Activated T-cell treated with anti-CD3 and anti-CD28 coated beads, Interleukin-2, amount 50 U/mL, for 1 hour (primary cell): Measurements from ENCODE around the gene OR7C1.
"Not testable (repeated sequence)": the region's sequence is repeated elsewhere in the genome, so short reads cannot be mapped to it uniquely, and the experiment has no call there.

Experiments
- DNase-seq: peaks from one replicate; pipeline ENCODE4 v3.0.0-alpha.2; 2020

OR7C1 gene

DNA sequence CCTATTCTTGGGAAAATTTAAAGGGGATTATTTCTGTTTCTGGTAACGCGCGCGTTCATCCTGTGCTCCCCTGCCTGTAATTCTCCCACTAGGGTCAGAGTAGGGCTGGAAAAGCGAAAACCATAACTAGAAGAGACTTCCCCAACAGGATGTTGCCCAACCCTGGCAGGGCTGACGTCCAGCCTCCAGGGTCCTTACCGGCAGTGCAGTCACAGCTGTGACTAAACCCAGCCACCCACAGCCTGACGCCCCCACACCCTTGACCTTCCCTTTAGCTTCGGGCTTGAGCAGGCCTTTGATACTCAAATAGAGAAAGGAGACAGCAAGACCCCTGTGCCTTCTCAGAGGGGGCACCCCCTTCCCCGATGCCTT lies 50.3 kb downstream of the OR7C1 start:
- DNase-seq: not testable (repeated sequence)

DNA sequence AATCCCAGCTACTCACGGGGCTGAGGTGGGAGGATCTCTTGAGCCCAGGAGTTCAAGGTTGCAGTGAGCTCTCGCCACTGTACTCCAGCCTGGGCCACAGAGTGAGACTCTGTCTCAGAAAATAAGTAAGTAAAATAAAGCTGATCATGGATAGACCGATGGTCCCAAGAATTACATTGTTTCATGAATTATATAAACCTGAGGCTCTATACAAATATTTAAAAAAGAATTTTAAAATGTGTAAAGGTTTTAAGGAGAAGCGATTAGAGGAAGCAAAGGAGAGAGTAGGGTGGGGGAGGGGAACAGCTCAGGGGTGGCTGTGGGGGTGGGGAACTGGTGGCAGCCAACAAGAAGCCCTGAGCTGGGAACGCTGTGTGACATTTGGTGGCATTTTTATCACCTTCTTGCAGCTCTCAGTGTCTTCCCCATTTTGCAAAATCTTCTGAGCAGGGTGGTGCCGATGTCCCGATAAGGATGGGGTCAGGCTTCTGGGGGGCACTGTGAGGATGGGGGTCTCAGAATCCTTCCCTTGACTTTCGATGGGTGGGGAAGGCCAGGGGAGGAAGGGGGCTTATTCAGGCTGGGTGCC lies 51.5 kb downstream of the OR7C1 start:
- not testable (repeated sequence) for DNase-seq

DNA sequence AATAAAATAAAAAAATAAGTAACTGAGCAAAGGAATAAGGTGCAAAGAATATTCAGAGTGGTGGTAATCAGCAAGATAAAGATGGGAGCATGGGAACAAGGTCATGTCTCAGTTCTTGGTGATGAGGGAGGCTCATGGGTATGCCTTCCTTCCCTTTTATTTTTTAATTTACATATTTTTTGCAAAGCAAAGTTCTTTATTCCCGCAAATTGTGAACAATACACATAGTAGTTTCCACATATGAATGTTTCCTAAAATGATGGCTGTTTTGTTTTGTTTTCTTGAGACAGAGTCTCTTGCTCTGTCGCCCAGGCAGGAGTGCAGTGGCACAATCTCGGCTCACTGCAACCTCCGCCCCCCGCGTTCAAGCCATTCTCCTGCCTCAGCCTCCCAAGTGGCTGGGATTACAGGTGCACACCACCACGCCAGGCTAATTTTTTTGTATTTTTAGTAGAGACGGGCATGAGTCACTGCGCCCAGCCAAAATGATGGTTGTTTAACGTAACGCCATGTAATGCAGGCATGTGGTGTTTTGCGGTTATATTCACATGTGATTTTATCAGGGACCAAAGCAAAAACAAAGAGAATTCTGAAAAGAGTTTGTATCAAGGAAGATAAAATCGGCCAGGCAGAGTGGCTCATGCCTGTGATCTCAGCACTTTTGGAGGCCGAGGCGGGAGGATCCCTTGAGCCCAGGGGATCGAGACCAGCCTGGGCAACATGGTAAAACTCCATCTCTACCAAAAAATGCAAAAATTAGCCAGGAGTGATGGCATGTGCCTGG lies 52.2 kb downstream of the OR7C1 start:
- no peak for DNase-seq

DNA sequence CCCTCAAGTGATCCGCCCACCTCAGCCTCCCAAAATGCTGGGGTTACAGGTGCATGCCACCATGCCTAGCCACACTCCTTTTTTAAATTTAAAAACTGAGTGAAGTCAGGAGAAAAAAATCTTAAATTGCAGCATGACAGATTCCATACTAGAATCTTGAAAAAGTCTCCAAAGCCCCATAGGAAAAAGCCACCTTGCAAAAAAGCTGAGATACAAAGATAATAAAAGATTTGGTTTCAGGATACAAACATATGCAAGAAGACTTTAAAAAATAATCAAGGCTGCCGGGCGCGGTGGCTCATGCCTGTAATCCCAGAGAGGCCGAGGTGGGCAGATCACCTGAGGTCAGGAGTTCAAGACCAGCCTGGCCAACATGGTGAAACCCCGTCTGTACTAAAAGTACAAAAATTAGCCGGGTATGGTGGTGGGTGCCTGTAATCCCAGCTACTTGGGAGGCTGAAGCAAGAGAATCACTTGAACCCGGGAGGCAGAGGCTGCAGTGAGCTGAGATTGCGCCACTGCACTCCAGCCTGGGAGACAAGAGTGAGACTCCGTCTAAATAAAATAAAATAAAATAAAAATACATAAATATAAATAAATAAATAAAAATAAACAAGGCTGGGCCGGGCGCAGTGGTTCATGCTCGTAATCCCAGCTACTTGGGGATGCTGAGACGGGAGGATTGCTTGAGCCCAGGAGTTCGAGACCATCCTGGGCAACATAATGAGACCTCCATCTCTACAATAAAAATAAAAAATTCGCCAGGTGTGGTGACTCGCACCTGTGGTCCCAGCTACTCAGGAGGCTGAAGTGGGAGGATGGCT lies 53.1 kb downstream of the OR7C1 start:
- not testable (repeated sequence) for DNase-seq

DNA sequence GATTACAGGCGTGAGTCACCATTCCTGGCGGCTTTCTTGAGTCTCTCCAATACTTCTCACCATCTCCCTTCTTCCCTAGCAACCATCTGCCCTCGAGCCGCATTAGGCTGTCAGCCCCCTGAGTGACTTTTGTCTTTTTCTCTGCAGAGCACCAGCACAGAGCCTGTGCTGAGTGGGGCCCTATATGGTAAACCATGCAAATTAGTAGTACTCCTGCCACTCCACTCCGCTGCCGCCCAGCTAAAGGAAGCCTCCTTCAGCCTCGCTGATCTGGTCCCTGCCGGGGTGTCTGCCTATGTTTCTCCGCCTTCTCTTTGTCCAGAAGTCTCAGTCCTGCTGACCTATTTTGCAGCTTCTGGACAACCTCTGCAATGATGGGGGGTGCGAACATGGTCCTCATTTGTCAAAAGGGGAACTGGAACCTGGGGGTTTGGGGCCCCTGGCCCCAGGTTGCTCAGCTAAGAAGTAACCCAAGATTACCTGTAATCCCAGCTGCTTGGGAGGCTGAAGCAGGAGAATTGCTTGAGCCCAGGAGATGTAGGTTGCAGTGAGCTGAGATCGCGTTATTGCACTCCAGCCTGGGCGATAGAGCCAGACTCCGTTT lies 54.3 kb downstream of the OR7C1 start:
- DNase-seq: not testable (repeated sequence)

DNA sequence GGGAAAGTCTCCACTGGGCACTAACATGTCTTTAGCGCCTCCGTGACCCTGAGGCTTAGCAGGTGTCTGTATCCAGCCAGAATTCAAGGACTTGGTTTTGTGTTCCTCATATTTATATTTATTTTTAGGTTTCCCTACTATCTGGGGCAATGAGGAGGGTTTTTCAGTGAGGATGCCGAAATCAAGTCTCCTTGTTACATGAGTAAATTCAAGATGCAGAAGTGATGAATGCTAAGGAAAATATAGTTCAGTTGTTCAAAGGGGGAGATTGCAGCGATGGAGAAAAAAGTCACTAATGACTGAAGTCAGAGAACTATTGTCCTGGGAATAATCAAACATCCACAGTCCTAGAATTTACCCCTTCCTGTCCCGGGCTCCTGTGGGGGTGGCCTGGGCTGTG lies 55.8 kb downstream of the OR7C1 start:
- no peak for DNase-seq

DNA sequence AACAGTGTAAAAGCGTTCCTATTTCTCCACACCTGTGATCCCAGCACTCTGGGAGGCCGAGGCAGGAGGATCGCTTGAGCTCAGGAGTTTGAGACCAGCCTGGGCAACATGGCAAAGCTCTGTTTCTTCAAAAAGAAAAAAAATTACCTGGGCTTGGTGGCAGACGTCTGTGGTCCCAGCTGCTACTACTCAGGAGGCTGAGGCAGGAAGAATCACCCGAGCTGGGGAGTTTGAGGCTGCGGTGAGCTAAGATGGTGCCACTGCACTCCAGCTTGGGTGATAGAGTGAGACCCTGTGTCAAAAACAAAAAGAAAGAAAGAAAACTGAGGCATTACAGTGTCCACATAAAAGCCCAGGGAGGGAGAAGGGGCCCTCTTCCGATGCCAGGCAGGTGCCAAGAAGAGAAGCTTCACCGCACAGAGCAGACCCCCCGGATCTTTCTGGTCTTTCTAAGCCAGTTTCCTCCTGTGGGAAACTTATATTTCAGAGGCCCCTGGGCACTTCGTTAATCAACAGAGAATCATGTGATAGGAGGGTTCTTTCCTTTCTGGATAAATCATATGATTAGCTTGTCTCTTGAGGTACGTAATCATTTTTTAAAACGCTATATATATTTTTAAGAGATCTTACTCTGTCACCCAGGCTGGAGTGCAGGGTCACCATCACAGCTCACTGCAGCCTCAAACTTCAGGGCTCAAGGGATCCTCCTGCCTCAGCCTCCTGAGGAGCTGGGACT lies 56.7 kb downstream of the OR7C1 start, which contains the start of gene ADGRE2:
Gene ADGRE2 (minus strand): TSS at position 451 of the 736 bp plus-strand sequence. CDS start 1,804 bp downstream, outside the sequence.
- DNase-seq: not testable (repeated sequence)

DNA sequence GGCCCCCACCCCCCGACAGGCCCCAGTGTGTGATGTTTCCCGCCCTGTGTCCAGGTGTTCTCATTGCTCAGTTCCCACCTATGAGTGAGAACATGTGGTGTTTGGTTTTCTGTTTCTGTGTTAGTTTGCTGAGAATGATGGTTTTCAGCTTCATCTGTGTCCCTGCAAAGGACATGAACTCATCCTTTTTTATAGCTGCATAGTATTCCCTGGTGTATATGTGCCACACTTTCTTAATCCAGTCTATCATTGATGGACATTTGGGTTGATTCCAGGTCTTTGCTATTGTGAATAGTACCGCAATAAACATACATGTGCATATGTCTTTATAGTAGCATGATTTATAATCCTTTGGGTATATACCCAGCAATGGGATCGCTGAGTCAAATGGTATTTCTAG lies 57.3 kb downstream of the OR7C1 start:
- not testable (repeated sequence) for DNase-seq

DNA sequence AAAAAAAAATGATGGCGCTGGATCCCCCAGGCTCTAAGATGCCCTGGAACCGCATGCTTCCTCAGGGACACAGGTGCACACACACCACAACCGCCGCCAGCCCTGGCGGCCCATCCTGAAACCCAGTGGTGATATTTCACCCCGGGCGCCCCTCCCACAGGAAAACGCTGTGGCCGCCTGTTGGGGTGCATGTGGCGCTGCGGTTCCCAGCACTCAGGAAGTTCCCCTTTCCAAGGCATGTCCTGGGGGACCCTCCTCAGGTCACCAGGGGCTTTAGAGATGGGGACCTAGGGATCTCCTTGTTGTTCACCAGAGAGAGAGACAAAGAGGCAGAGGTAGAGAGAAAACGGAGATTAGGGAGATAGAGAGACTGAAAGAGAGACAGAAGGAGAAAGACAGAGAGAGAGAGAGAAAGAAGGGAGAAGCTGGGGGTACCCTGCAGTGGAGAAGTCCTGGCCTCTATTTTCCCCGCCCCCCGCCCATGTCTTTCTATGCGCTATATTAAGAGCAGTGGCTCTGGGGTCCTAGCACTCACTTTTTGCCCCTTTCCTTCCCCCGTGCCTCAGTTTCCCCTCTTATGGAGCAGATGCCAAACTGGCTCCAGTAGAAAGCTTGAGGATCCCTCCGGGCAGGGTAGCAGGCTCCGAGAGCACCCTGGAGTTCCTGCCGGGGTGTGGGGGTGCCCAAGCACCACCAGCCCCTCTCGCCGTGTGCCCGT lies 59.0 kb downstream of the OR7C1 start:
- no peak for DNase-seq

DNA sequence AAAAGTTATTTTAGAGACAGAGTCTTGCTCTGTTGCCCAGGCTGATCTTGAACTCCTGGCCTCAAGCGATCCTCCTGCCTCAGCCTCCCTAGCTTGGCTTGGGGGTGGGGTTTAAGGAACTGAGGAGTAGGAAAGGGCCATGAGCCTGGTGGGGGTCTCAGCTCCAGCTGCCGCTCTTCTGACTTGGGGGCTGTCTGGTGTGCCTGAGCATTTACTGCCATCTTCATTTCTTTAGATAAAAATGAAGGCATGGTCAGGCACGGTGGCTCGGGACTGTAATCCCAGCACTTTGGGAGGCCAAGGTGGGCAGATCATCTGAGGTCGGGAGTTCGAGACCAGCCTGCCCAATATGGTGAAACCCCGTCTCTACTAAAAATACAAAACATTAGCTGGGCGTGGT lies 59.7 kb downstream of the OR7C1 start:
- DNase-seq: not testable (repeated sequence)

DNA sequence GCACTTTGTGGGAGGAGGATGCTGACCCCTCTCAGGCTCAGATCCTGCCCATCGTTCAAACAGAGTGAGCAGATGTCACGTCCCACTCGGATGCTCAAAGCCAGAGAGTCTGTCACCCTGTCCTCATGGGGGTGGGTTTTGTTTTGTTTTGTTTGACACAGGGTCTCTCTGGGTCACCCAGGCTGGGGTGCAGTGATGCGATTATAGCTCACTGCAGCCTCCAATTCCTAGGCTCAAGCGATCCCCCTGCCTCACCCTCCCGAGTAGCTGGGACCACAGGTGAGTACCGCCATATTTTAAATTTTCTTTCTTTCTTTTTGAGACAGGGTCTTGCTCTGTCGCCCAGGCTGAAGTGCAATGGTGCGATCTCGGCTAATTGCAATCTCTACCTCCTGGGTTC lies 60.6 kb downstream of the OR7C1 start:
- DNase-seq: no peak

DNA sequence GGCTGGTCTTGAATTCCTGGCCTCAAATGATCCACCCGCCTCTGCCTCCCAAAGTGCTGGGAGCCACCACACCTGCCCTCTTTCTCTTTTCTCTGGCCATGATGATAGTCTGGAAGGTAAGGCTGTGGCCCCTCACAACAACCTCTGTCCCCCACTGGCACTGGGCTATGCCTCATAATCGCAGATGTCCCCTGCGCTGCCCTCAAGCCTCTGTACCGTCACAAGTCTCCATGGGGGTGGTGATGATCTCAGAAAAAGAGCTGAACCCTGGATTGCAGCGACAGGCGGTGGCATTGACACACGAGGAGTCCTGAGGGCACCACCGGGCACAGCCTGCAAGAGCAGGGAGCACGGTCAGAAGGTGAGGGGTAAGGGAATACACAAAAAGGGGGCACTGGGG lies 61.3 kb downstream of the OR7C1 start:
- DNase-seq: not testable (repeated sequence)

DNA sequence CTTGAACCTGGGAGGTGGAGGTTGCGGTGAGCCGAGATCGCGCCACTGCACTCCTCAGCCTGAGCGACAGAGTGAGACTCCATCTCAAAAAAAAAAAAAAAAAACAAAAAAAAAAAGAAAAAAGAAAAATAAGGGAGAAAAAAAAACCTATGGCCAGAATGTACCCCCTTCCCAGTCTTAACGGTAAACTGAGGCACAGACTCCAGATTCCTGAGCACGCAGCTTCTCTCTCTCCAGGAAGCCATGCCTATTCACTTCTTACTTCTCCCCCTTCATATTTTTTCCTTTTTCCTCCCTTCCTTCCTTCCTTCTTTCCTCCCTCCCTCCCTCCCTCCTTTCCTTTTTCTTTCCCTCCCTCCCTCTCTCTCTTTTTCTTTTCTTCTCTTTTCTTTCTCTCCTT lies 62.0 kb downstream of the OR7C1 start:
- no peak for DNase-seq

DNA sequence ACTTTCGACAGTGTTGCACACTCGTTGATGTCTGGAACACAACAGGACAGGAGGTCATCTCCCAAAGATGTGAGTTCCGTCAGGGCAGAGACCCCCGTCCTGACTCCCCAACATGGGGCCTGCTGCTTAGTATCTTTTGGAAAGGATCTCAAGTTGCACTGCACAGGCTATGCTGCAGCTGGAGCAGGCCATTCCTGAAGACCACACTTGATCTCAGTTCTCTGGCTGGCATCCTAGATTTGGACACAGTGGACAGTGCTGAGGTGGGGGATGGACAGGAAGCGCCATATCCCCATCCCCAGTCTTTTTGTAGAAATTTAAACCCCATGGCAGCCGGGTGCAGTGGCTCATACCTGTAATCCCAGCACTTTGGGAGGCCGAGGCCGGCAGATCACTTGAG lies 62.5 kb downstream of the OR7C1 start:
- DNase-seq: no peak

DNA sequence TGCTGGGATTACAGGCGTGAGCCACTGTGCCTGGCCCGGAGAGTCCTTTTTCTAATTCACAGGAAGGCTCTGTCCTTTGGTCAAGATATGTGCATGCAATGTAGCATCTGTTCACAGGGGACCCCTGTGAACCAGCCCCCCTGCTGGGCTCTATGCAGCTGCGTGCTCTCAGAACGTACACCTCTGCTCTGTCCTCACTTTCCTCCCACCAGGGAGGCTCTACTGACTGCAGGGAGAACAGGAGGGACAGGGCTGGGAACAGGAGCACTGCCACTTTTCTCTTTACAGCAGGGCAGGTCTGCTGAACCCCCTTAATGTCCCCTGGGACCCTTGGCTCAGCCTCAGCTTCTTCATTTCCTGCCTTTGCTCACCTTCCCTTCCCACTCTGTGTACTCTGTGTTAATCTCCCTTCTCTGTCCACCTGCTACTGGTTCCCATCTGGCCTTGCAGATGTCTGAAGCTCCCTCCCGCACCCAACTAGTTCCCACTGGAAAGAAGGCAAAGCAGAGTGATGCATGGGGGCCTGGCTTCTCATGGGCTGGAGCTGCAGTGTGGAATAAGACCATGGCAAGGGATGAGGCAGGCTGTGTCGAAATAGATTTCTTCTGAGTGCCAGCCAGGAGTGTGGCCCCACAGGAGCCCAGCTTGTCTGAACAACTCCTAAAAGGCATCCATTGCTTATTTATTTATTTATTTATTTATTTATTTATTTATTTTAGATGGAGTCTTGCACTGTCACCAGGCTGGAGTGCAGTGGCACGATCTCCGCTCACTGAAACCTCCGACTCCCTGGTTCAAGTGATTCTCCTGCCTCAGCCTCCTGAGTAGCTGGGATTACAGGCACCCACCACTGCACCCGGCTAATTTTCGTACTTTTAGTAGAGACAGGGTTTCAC lies 63.8 kb downstream of the OR7C1 start:
- no peak for DNase-seq

DNA sequence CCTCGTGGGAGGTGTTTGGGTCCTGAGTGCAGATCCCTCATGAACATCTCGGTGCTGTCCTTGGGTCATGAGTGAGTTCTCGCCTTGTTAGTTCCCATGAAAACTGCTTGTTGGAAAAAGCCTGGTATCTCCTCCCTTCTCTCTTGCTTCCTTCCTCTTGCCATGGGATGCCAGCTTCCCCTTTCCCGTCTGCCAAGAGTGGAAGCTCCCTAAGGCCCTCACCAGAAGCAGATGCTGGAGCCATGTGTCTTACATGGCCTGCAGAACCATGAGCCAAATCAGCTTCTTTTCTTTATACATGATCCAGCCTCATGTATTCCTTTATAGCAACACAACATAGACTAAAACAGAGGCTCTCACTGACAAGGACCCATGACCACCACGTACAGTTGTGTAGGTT lies 64.8 kb downstream of the OR7C1 start:
- DNase-seq: no peak

DNA sequence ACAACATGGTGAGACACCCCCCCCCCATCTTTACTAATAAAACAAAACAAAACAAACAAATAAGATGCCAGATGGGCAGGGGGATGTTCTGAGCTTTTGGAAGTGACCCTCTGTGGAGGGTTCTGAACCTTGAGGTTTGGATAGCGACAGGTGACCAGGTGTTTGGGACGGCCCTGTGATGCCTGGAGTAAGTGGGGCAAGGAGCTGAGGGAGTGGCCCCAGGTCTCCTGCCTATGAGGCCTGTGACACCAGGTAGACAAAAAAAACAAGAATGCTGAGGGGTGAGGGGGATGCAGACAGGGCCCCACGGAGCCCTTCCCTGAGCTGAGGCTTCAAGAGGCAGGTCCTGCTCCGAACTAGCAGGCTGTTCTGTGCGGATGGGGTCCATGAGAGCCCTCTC lies 65.8 kb downstream of the OR7C1 start:
- no peak for DNase-seq

DNA sequence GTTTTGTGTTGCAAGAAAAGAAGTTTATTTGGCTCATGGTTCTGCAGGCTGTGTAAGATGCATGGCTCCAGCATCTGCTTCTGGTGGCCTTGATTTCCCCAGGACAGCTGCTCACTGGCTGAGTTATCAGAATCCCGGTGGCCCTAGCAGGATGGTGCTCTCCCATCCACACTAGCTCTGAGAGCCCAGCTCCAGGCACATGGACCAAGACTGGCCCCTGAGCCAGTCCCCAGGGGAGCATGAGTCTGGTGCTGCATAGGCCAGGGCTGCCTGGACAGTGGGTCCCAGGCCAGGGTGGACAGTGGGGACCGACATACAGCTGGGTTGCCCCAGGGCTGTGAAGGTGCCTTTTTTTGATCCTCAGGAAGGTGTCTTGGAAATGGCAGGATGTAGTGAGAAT lies 67.0 kb downstream of the OR7C1 start:
- no peak for DNase-seq

DNA sequence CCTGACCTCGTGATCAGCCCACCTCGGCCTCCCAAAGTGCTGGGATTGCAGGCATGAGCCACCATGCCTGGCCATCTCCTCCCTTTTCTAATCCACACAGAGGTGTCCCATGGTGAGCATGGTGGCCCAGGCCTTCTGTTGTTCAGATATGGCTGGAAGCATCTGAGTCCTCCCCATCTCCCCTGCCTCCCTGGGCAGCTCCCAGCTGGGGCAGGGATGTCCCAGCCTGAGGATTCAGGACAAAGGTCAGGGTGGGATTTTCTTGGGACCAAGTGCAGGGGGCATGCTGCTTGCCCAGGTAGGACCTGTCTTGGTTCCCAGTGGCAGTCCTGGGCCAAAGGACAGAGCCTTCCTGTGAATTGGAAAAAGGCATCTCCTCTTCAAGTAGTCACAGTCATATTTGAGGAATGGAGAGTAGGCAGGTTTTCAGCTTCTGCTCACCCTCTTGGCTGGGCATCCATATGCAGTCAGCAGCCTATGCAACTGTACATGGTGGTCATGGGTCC lies 67.5 kb downstream of the OR7C1 start:
- DNase-seq: no peak

DNA sequence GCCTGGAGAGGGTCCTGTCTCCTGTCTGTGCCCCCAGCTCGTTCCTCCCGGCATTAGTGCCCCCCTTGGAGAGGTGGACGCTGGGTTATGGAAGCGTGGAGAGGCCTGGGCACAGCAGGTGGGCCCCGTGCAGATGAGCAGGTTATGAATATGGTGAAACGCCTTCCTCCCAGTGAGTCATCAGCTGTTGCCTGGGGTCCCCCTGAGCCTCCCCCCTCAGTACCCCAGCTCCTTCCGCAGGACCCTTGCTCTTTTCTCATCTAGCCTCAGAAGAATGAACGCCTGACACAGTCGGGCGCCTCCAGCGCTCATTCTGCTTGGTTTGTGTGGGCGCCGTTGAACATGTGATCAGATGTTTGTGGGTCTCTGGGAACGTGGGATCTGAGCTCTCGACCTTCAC lies 69.1 kb downstream of the OR7C1 start:
- DNase-seq: not testable (repeated sequence)

DNA sequence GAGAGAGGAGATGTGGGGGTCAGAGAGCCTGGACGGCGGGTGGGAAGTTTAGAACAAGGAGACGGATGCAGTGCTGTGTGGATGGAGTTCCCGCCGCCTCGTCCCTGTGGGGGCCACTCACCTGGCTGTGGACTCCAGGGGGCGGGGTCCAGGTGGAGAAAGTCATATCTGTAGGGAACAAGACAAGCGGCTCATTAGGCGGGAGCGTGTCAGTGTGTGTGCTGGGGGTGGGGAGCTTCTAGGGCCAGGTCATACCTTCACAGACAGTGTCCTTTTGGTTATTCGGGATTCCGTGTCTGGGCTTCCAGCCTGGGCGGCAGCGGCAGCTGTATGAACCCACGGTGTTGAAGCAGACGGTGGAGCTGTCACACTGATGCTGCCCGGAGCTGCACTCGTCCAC lies 69.6 kb downstream of the OR7C1 start:
- DNase-seq: not testable (repeated sequence)
